Vagina (tissue), 2 donors: Measurements from ENCODE around the gene OR5F1. TPM values are rescaled to one million over a fixed set of nuclear protein-coding genes. Genes with fewer than 3 reads are reported as not detected.

Source experiments
- DNase-seq, 2 donors: peaks; one replicate each; pipeline ENCODE4 v3.0.0-alpha.2; 2017; ENCODE audit errors: extremely low spot score in 2 of 2
- H3K27ac ChIP-seq: fragments of 200-600 bp; sonication (generic); one replicate; pipeline ENCODE4 v1.5.1; 2019
- H3K27me3 ChIP-seq: fragments of 200-600 bp; sonication (generic); one replicate; pipeline ENCODE4 v1.5.1; 2019
- H3K36me3 ChIP-seq, 2 donors: fragments of 200-600 bp; sonication (generic); one replicate each; pipeline ENCODE4 v1.5.1; 2017 to 2019
- H3K4me1 ChIP-seq: fragments of 200-600 bp; sonication (generic); one replicate; pipeline ENCODE4 v1.5.1; 2019
- H3K4me3 ChIP-seq, 2 donors: fragments of 200-600 bp; sonication (generic); 1 replicate in 1 of 2; 2 replicates in 1 of 2; pipeline ENCODE4 v1.5.1; 2016 to 2019
- H3K9me3 ChIP-seq: fragments of 200-600 bp; sonication (generic); one replicate; pipeline ENCODE4 v1.5.1; 2019
- POLR2A ChIP-seq, 2 donors: fragments of 450-650 bp; IDR thresholded peaks; one replicate each; pipeline ENCODE4 v1.6.1; 2017; ENCODE audit warnings: antibody characterized with exemption in 2 of 2, mild to moderate bottlenecking in 2 of 2, moderate library complexity in 2 of 2
- POLR2AphosphoS5 ChIP-seq, 2 donors: sonication (generic); formaldehyde crosslinking; IDR thresholded peaks; one replicate each; pipeline ENCODE4 v1.9.0; 2017; ENCODE audit warnings: antibody characterized with exemption in 2 of 2, mild to moderate bottlenecking in 2 of 2, low read depth in 1 of 2; ENCODE audit not compliant: insufficient read depth in 1 of 2
- intact Hi-C: fragments of 100-400 bp; cut with DNase I; formaldehyde crosslinking; loops from one replicate; pipeline ENCODE4 v1.15.1; 2023
- total RNA-seq: library from RNA; depleted of rRNA; stranded (reverse); fragments of >200 nt; gene quantifications from one replicate; pipeline ENCODE4 v1.2.3, GENCODE V29; 2016
- TF ChIP-seq, protein P1 (sequence below), 3 experiments: fragments of 450-650 bp in 2 of 3; fragments of 200-600 bp in 1 of 3; sonication (generic) in 1 of 3; IDR thresholded peaks; one replicate each; pipeline ENCODE4 v1.5.1; 2017 to 2019; ENCODE audit warnings: antibody characterized with exemption in 3 of 3, mild to moderate bottlenecking in 2 of 3, moderate library complexity in 2 of 3

The OR5F1 gene
- total RNA-seq, 1 donor from 2014 or later, result not detected

DNA sequence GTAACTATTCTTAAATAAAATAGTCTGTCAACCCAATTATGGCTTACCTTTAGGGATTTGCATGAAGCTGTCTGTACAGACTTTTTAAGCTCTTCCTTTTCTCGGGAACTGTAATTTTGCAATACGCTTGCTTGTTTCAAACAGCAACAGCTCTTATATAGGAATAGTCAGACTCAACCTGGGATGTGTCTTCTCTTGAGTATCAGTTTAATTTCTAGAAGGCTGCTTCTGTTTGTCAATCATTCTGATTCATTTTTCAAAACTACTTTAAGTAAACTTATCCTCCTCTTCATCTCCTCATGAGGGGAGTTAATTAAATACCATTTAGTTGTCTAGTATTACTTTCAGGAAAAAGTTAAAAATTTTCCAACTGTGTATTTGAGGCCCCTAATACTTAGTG is 24.6 kb downstream of the OR5F1 start, which contains the start of gene OR10AG1:
Gene OR10AG1, minus strand, starts transcription at position 101 of the 400 bp plus-strand sequence. Its CDS starts 38 bp downstream, at position 63.
- H3K27me3 ChIP-seq, result no peaks in the 10 kb centered on the region
- H3K27ac ChIP-seq, result no peak within 1 kb of the TSS
- no peaks in the 10 kb centered on the region for H3K4me1 ChIP-seq
- DNase-seq, result no peak
- H3K9me3 ChIP-seq, result no peaks in the 10 kb centered on the region
- no peak within 1 kb of the TSS for H3K4me3 ChIP-seq
- intact Hi-C loops, result no loop called here
- no peaks in the 10 kb centered on the region for H3K36me3 ChIP-seq
- TF ChIP-seq POLR2A (IDR thresholded peaks at IDR 0.05) (no peak), POLR2AphosphoS5 (IDR thresholded peaks at IDR 0.05; ENCODE audit: insufficient read depth in 1 of 2, low read depth in 1 of 2) (no peak)
- TF ChIP-seq, protein P1, sequence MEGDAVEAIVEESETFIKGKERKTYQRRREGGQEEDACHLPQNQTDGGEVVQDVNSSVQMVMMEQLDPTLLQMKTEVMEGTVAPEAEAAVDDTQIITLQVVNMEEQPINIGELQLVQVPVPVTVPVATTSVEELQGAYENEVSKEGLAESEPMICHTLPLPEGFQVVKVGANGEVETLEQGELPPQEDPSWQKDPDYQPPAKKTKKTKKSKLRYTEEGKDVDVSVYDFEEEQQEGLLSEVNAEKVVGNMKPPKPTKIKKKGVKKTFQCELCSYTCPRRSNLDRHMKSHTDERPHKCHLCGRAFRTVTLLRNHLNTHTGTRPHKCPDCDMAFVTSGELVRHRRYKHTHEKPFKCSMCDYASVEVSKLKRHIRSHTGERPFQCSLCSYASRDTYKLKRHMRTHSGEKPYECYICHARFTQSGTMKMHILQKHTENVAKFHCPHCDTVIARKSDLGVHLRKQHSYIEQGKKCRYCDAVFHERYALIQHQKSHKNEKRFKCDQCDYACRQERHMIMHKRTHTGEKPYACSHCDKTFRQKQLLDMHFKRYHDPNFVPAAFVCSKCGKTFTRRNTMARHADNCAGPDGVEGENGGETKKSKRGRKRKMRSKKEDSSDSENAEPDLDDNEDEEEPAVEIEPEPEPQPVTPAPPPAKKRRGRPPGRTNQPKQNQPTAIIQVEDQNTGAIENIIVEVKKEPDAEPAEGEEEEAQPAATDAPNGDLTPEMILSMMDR (IDR thresholded peaks at IDR 0.05), result no peak

DNA sequence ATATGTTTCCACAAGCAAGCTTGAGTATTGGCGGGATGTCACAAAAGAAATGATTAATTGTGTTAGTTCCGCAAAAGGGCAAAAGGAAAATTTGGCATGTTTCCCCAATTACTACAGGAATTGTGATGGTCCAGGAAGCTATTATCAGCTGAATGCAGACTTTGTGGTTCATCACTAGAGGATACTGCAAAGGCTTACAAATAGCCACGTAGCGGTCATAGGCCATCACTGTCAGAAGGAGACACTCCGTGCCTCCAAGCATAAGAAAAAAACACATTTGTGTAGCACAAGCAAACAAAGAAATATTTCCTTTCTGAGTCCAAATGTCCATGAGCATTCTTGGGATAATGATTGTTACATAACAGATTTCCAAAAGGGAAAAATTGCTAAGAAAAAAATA is 26.5 kb downstream of the OR5F1 start:
- no peak for DNase-seq
- Histone ChIP-seq H3K27me3 (no peaks in the 10 kb centered on the region), H3K36me3 (no peaks in the 10 kb centered on the region), H3K4me1 (no peaks in the 10 kb centered on the region), H3K4me3 (no peak overlapping the region), H3K27ac (no peak overlapping the region), H3K9me3 (no peaks in the 10 kb centered on the region)
- TF ChIP-seq POLR2A (IDR thresholded peaks at IDR 0.05) (no peak), POLR2AphosphoS5 (IDR thresholded peaks at IDR 0.05; ENCODE audit: insufficient read depth in 1 of 2, low read depth in 1 of 2) (no peak)
- TF ChIP-seq, protein P1 (IDR thresholded peaks at IDR 0.05), result no peak
- intact Hi-C loops, result no loop called here

DNA sequence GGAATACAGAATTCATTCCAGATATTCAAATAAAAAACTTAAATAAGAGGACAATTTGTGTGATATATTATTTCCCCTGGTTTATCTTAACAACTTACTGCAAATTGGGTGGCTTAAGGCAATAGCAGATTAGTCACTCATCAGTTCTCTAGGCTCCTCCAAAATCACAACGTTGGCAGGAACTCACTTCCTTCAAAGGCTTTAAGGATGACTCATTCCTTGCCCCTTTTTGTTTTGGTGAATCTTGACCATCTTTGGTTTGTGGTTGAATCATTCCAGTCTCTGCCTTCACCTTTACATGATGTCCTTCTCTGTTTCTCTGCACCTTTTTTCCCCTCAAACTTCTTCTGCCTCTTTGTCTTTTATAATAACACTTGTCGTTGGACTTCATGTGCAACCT is 28.0 kb downstream of the OR5F1 start:
- no peaks in the 10 kb centered on the region for H3K4me1 ChIP-seq
- no peak overlapping the region for H3K27ac ChIP-seq
- TF ChIP-seq POLR2A (IDR thresholded peaks at IDR 0.05) (no peak), POLR2AphosphoS5 (IDR thresholded peaks at IDR 0.05; ENCODE audit: insufficient read depth in 1 of 2, low read depth in 1 of 2) (no peak)
- TF ChIP-seq, protein P1 (IDR thresholded peaks at IDR 0.05), result no peak
- DNase-seq, result no peak
- no peak overlapping the region for H3K4me3 ChIP-seq
- H3K9me3 ChIP-seq, result no peaks in the 10 kb centered on the region
- H3K27me3 ChIP-seq, result no peaks in the 10 kb centered on the region
- no peaks in the 10 kb centered on the region for H3K36me3 ChIP-seq
- intact Hi-C loops, result no loop called here

GRCh38 chr11:55956521-55956920 is 37.9 kb downstream of the OR5F1 start:
- H3K27me3 ChIP-seq, result no peaks in the 10 kb centered on the region
- intact Hi-C loops, result no loop called here
- H3K9me3 ChIP-seq, result no peaks in the 10 kb centered on the region
- H3K4me1 ChIP-seq, result no peaks in the 10 kb centered on the region
- H3K36me3 ChIP-seq, result no peaks in the 10 kb centered on the region
- TF ChIP-seq, protein P1 (IDR thresholded peaks at IDR 0.05), result no peak
- no peak for TF ChIP-seq POLR2AphosphoS5 (IDR thresholded peaks at IDR 0.05; ENCODE audit: insufficient read depth in 1 of 2, low read depth in 1 of 2)
- TF ChIP-seq POLR2A (IDR thresholded peaks at IDR 0.05), result no peak
- DNase-seq, result no peak
- no peak overlapping the region for H3K4me3 ChIP-seq
- no peak overlapping the region for H3K27ac ChIP-seq

- H3K9me3 ChIP-seq, result no peaks in the 10 kb centered on the region
- no peaks in the 10 kb centered on the region for H3K36me3 ChIP-seq
- no peak for DNase-seq
- TF ChIP-seq POLR2AphosphoS5 (IDR thresholded peaks at IDR 0.05; ENCODE audit: insufficient read depth in 1 of 2, low read depth in 1 of 2), result no peak
- TF ChIP-seq, protein P1 (IDR thresholded peaks at IDR 0.05), result no peak
- TF ChIP-seq POLR2A (IDR thresholded peaks at IDR 0.05), result no peak
- no peaks in the 10 kb centered on the region for H3K4me1 ChIP-seq
- H3K27ac ChIP-seq, result no peak overlapping the region
- intact Hi-C loops, result no loop called here
- H3K4me3 ChIP-seq, result no peak overlapping the region
- H3K27me3 ChIP-seq, result no peaks in the 10 kb centered on the region
These were observed 45.1 kb downstream of the OR5F1 start for GRCh38 chr11:55949330-55949729.

Other genes with a start within 250 kb of the OR5F1 start
- not detected for gene OR5D13, start 221.2 kb downstream of the OR5F1 start, total RNA-seq
- not detected for gene OR5D14, start 199.1 kb downstream of the OR5F1 start, total RNA-seq
- not detected for gene OR5L1, start 183.3 kb downstream of the OR5F1 start, total RNA-seq
- not detected for gene OR5D18, start 175.0 kb downstream of the OR5F1 start, total RNA-seq
- not detected for gene OR5L2, start 167.4 kb downstream of the OR5F1 start, total RNA-seq
- gene OR5D16, start 155.9 kb downstream of the OR5F1 start, total RNA-seq, result not detected
- not detected for gene TRIM51, start 111.3 kb downstream of the OR5F1 start, total RNA-seq
- gene OR5W2, start 80.0 kb downstream of the OR5F1 start, total RNA-seq, result not detected
- gene OR5I1, start 58.2 kb downstream of the OR5F1 start, total RNA-seq, result not detected
- gene OR10AG1, start 24.7 kb downstream of the OR5F1 start, total RNA-seq, result not detected
- not detected for gene OR5AS1, start 33.0 kb upstream of the OR5F1 start, total RNA-seq
- not detected for gene OR8I2, start 98.7 kb upstream of the OR5F1 start, total RNA-seq
- gene OR8H2, start 109.1 kb upstream of the OR5F1 start, total RNA-seq, result not detected
- gene OR8H3, start 127.7 kb upstream of the OR5F1 start, total RNA-seq, result not detected
- not detected for gene OR8J3, start 145.6 kb upstream of the OR5F1 start, total RNA-seq
- not detected for gene OR8K5, start 165.7 kb upstream of the OR5F1 start, total RNA-seq
- not detected for gene OR5J2, start 182.0 kb upstream of the OR5F1 start, total RNA-seq
- gene OR5T2, start 239.6 kb upstream of the OR5F1 start, total RNA-seq, result not detected